DOHH2 (cell line): ENCODE data around the gene PPP1R14C.

Experiments used
- EZH2phosphoT487 ChIP-seq: fragments of 200-600 bp; sonication (generic); IDR thresholded peaks from 2 replicates; pipeline ENCODE4 v1.6.1; 2017; ENCODE audit warnings: borderline replicate concordance, mild to moderate bottlenecking, antibody characterized with exemption, low read length, moderate library complexity, mixed read lengths
- TF ChIP-seq, protein P1 (sequence below): fragments of 200-600 bp; sonication (generic); IDR thresholded peaks from one replicate; pipeline ENCODE4 v1.5.1; 2014; ENCODE audit warnings: antibody characterized with exemption, mild to moderate bottlenecking, low read depth, low read length; ENCODE audit not compliant: poor library complexity, severe bottlenecking

DNA sequence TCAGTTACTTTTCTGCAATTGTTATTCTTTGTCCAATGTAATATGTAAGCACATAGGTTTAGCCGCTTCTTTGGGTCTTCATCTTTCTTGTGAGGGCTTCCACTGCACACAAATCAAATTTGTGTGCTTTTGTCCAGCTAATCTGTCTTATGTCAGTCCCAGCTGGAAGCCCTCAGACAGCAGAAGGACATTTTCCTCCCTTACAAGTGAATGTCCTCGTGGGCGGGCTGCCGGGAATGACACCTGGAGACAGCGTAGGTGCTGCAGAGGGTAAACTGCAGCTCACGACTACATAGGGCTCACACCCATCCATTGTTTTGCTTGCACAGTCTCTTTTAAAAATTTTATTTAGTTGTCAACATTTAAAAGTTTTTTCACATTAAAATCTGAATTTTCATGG lies 24.6 kb upstream of the PPP1R14C start:
- TF ChIP-seq, protein P1, sequence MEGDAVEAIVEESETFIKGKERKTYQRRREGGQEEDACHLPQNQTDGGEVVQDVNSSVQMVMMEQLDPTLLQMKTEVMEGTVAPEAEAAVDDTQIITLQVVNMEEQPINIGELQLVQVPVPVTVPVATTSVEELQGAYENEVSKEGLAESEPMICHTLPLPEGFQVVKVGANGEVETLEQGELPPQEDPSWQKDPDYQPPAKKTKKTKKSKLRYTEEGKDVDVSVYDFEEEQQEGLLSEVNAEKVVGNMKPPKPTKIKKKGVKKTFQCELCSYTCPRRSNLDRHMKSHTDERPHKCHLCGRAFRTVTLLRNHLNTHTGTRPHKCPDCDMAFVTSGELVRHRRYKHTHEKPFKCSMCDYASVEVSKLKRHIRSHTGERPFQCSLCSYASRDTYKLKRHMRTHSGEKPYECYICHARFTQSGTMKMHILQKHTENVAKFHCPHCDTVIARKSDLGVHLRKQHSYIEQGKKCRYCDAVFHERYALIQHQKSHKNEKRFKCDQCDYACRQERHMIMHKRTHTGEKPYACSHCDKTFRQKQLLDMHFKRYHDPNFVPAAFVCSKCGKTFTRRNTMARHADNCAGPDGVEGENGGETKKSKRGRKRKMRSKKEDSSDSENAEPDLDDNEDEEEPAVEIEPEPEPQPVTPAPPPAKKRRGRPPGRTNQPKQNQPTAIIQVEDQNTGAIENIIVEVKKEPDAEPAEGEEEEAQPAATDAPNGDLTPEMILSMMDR = no peak
- TF ChIP-seq EZH2phosphoT487 = no peak
